Left kidney (tissue), 2 donors: ENCODE measurements around the gene BRAF. TPM values are rescaled to one million over a fixed set of nuclear protein-coding genes. Genes with fewer than 3 reads are reported as not detected.
"Not testable (repeated sequence)": the region's sequence is repeated elsewhere in the genome, so short reads cannot be mapped to it uniquely, and the experiment has no call there.

Experiments used
- DNase-seq: peaks from one replicate; pipeline ENCODE4 v3.0.0-alpha.2; 2013
- polyA plus RNA-seq: library from polyadenylated mRNA; unstranded; fragments of 120-200 nt; gene quantifications from one replicate; pipeline ENCODE4 v1.2.1, GENCODE V29; 2013; ENCODE audit not compliant: insufficient read length

The BRAF gene
- polyA plus RNA-seq, 1 donor: 31.8 TPM

- DNase-seq: not testable (repeated sequence)
These were observed 212.3 kb downstream of the BRAF start for GRCh38 chr7:140712392-140712791.

DNA sequence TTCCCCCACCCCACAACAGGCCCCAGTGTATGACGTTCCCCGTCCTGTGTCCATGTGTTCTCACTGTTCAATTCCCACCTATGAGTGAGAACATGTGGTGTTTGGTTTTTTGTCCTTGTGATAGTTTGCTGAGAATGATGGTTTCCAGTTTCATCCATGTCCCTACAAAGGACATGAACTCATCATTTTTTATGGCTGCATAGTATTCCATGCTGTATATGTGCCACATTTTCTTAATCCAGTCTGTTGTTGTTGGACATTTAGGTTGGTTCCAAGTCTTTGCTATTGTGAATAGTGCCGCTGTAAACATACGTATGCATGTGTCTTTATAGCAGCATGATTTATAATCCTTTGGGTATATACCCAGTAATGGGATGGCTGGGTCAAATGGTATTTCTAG is 216.0 kb downstream of the BRAF start:
- DNase-seq: not testable (repeated sequence)

GRCh38 chr7:140707132-140707531 is 217.6 kb downstream of the BRAF start:
- DNase-seq: no peak

GRCh38 chr7:140704205-140704604 is 220.5 kb downstream of the BRAF start:
- DNase-seq: no peak

GRCh38 chr7:140702774-140703173 is 222.0 kb downstream of the BRAF start:
- DNase-seq: no peak

- no peak for DNase-seq
These were observed 226.3 kb downstream of the BRAF start for GRCh38 chr7:140698477-140698876.

DNA sequence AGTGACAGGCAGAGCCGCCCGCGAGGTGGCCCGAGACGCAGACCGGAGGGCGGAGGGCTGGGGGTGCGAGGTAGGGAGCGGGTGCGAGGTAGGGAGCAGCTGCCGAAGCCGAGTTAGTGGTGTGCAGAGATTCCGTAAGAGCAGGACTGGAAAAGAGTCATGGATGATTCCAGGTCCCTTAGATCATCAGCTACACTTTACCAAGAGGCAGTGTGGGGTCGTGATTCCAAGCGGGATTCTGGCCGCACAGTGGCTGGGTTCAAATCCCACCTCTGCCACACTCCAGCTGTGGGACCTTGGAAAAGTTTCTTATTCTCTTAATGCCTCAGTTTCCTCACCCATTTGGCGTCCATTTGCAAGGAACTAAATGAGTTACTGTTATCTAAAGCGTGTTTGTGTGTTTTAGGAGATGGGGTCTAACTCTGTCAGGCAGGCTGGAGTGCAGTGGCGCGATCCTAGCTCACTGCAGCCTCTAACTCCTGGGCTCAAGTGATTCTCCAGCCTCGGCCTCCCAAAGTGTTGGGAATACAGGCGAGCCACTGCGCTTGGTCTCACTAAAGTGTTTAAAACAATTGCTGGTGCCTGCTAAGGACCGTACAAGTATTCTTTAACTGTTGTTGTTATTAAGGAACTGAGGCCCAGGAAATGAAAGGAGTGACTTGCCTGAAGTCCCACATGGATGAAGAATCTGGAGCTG is 227.1 kb downstream of the BRAF start:
- DNase-seq: no peak

DNA sequence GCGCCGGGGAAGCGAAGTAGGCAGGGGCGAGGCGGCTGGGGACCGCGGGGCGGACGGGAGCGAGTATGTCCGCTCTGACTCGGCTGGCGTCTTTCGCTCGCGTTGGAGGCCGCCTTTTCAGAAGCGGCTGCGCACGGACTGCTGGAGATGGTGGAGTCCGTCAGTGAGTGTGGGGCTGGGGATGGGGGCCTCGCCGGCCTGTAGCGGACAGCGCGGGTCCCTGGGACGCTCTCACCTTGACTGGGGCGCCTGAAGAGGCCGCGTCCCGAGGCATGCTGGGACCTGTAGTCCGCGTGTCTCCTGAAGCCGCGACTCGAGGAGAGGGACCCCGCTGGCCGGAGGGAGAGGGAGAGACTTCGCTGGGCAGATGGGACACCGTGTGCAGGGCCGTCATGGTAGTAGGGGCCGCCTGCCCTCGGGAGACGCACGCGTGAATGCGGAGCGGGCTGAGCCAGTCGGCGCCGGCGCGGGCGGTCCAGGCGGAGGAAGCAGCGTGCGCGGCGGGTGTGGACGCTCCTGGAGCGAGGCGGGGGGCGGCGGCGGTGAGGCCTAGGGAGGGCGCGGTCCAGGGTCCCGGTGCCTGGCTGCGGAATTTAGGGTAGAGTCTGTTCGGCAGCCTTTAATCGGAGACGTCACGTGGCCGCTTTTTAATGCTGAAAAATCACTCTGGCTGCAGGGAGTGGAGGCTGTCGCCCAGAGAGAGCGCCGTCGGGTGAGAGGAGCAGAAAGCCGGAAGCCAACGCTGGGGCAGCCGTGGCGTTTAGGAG is 227.9 kb downstream of the BRAF start, which contains the start of gene NDUFB2:
TSS of gene NDUFB2 (plus strand) at position 29 of the 767 bp plus-strand sequence. CDS start at position 66, 37 bp downstream.
- DNase-seq: peak; percentile 86

GRCh38 chr7:140696024-140696679 is 228.6 kb downstream of the BRAF start:
- peak; percentile 92 for DNase-seq

- no peak for DNase-seq
These were observed 229.3 kb downstream of the BRAF start for GRCh38 chr7:140695381-140695780.

DNA sequence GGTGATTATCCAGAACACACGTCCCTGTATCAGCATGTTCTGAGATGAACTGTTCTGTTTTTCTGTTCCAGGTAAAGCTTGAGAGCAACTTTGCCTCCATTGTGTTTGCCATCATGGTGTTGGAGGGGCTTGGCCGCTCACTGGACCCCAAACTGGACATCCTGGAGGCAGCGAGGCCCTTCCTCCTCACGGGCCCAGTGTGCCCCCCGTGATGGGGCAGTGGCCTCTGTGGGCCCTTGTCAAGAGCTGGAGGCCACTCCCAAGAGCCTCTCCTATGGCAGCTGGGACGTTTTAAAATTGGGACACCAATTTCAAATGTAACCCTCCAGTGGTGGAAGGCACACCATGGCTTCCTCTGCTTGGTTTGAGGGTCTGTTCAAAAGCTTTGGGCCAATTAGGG is 230.1 kb downstream of the BRAF start:
- DNase-seq: no peak

- not testable (repeated sequence) for DNase-seq
These were observed 230.9 kb downstream of the BRAF start for GRCh38 chr7:140693849-140694248.

DNA sequence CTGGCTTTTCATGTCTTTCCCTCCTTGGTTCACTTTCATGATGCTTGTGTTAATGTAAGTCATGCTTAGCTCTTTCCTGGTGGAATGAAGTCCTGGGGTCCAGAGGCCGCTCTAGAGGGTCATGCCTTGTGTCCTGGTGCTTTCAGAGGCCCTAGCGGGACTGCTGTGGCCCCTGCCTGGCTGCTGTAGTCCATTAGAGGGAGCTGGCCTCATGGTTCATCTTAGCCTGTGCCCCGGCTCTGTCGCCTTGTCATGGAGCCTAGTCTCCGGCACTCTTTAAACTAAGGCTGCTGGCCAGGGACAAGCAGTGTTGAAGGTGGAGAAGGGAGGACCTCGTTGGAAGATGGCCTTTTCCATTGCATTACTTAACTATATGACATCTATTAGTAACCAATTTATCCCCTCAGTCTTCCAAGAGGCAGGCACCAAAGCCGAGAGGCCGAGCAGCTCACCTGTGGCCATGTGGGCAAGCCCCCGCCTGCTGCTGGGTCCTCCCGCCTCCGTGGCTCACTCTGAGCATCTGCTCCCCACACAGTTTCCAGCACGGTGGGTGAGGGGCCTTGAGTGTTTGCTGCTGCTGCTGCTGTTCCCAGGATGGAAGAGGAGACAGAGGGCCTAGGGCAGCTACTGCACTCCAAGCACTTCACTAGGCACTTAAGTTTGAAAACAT is 233.2 kb downstream of the BRAF start:
- DNase-seq: no peak

- DNase-seq: no peak
These were observed 235.3 kb downstream of the BRAF start for GRCh38 chr7:140689199-140690152.

DNA sequence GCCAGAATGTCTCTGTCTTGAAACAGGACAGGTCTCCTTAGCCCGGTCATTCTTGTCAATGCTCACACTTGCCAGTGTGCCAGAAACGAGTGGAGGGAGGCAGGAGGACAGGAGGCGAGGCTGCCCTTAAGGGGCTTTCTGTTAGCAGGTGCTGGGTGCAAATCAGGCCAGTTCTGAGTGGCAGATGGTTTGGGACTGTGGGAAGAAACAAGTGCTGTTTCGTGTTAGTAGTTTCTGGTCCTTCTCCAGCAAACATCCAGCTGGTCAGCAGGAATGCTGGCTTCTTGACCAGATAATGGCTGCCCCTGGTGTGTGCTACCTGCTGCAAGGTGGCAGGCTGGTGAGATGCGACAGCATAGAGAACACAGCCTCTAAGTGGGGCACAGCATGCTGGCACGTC is 236.4 kb downstream of the BRAF start:
- no peak for DNase-seq

DNA sequence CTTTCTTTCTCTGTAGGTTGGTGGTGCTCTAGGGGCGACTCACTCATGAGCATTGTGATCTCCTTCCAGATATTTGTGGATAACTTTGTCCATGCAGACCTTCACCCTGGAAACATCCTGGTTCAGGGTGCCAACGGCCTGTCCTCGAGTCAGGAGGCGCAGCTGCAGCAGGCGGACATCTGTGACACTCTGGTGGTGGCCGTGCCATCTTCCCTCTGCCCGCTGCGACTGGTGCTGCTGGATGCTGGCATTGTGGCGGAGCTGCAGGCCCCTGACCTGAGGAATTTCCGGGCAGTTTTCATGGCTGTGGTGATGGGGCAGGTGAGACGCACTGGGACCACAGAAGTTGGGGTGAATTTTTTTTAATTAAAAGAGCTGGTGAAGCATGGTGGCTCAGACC is 237.8 kb downstream of the BRAF start:
- no peak for DNase-seq

DNA sequence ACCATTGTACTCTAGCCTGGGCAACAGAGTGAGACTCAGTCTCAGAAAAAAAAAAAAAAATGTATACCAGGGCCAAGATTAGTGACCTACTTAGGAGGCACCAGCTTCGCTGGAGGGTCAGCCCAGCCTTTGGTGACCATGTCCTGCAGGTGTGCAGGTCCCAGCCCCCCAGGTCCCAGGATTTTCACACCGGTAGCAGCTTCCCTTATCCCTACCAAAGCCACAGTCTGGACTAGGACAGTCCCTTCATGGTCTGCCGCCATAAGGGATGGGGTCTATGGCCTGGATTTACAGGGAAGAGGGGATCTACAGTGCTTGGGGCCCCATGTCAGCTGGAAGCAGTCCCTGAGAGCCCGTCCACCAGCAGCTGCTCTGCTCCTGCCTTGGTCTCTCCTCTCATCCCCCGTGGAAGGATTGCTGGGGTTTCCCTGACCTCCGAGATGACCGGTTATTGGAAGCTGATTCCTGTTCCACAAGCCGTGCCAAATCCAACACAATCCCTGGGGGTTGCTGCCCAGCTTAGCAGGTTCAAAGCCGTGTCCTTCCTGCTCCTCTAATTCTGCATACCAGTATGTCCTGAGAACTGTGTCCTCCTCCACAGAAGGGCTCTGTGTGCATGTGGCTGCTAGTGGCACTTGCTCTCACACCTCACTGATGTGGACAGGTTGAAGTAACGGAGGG is 239.2 kb downstream of the BRAF start:
- no peak for DNase-seq

- DNase-seq: no peak
These were observed 240.4 kb downstream of the BRAF start for GRCh38 chr7:140684066-140684950.

DNA sequence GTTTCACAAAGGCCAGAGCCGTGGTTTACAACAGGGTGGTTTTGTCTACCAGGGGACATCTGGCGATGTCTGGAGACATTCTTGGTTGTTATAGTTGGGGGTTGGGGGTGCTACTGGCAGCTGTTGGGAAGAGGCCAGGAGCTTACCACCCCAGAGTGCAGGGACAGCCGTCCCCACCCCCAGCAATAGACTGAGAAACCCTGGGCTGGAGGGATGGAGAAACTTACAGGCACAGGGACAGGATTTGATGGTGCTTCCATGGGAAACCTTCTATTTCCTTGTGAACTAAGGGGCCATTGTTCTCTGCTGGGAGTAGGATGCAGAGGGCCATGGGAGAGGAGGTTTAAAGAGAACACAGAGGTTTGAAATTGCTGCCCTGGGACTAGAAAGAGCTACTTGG is 241.1 kb downstream of the BRAF start:
- DNase-seq: no peak

- no peak for DNase-seq
These were observed 243.0 kb downstream of the BRAF start for GRCh38 chr7:140681766-140682165.
